B cell (primary cell): ENCODE measurements around the gene CHN1. TPM values are rescaled to one million over a fixed set of nuclear protein-coding genes. Genes with fewer than 3 reads are reported as not detected.

ENCODE experiments used
- ATAC-seq: fragments of 200-7000 bp; cut with Tn5 transposase; one replicate; pipeline ENCODE4 v1.10.0; 2021; ENCODE audit warnings: low read depth, mild to moderate bottlenecking, moderate number of reproducible peaks, moderate library complexity
- CTCF ChIA-PET: fragments of 350-600 bp; sonication (Branson Sonifier 250); formaldehyde crosslinking; loops from one replicate; lab custom pipeline; 2021; ENCODE audit warnings: antibody characterized with exemption, inconsistent platforms; lab: Charles Lee
- POLR2A ChIA-PET: fragments of 350-600 bp; sonication (Branson Sonifier 250); formaldehyde crosslinking; loops from one replicate; lab custom pipeline; 2021; ENCODE audit warnings: antibody characterized with exemption; lab: Charles Lee
- DNase-seq: peaks from one replicate; pipeline ENCODE4 v3.0.0; 2013
- H2AFZ ChIP-seq: 2 replicates; pipeline ENCODE4 v1.6.1; 2012; ENCODE audit warnings: mild to moderate bottlenecking, low read depth, low read length; ENCODE audit not compliant: insufficient read depth, poor library complexity, severe bottlenecking
- H3K27ac ChIP-seq, 2 donors: 1 replicate in 1 of 2; 2 replicates in 1 of 2; pipeline ENCODE4 v1.5.1; 2012 to 2013; ENCODE audit warnings: low read length in 2 of 2, mild to moderate bottlenecking in 2 of 2, moderate library complexity in 1 of 2
- H3K27me3 ChIP-seq, 4 experiments: fragments of 200-600 bp in 1 of 4; sonication (generic) in 1 of 4; replicated peaks in 1 of 4; 1 replicate in 2 of 4; 2 replicates in 2 of 4; pipeline versions ENCODE4 v1.6.1 to v1.7.0; 2013 to 2016; ENCODE audit warnings: low read length in 3 of 4, mild to moderate bottlenecking in 2 of 4, mixed read lengths in 1 of 4, moderate library complexity in 1 of 4; ENCODE audit not compliant: insufficient read depth in 4 of 4, control insufficient read depth in 3 of 4; ENCODE audit errors: control extremely low read depth in 1 of 4
- H3K36me3 ChIP-seq, 2 experiments: replicated peaks in 1 of 2; 1 replicate in 1 of 2; 2 replicates in 1 of 2; pipeline versions ENCODE4 v1.6.1 to v1.7.1; 2013; ENCODE audit warnings: low read length in 1 of 2; ENCODE audit not compliant: insufficient read depth in 2 of 2, control insufficient read depth in 1 of 2; ENCODE audit errors: control extremely low read depth in 1 of 2, extremely low read depth in 1 of 2
- H3K4me1 ChIP-seq, 2 donors: fragments of 200-600 bp in 1 of 2; sonication (generic) in 1 of 2; 1 replicate in 1 of 2; 2 replicates in 1 of 2; pipeline versions ENCODE4 v1.5.1 to v1.6.1; 2013 to 2017; ENCODE audit warnings: low read length in 2 of 2; ENCODE audit not compliant: control insufficient read depth in 2 of 2, insufficient read depth in 2 of 2
- H3K4me2 ChIP-seq: replicated peaks from 2 replicates; pipeline ENCODE3; 2012; ENCODE audit warnings: mild to moderate bottlenecking, low read depth, low read length; ENCODE audit not compliant: poor library complexity, severe bottlenecking
- H3K4me3 ChIP-seq, 5 experiments: fragments of 200-600 bp in 1 of 5; sonication (generic) in 1 of 5; 1 replicate in 3 of 5; 2 replicates in 2 of 5; pipeline versions ENCODE4 v1.5.1 to v1.7.0; 2011 to 2016; ENCODE audit warnings: low read length in 4 of 5, mild to moderate bottlenecking in 4 of 5, low read depth in 2 of 5, control low read depth in 1 of 5, moderate library complexity in 1 of 5; ENCODE audit not compliant: insufficient read depth in 1 of 5; ENCODE audit errors: control extremely low read depth in 1 of 5, extremely low read depth in 1 of 5
- H3K79me2 ChIP-seq: fragments of 200-600 bp; sonication (generic); one replicate; pipeline ENCODE4 v1.6.0; 2016; ENCODE audit warnings: low read length; ENCODE audit not compliant: control insufficient read depth, insufficient read depth
- H3K9ac ChIP-seq: fragments of 200-600 bp; sonication (generic); 2 replicates; pipeline ENCODE4 v1.6.1; 2017; ENCODE audit warnings: mild to moderate bottlenecking, low read length, moderate library complexity
- H3K9me3 ChIP-seq, 3 donors: one replicate each; pipeline versions ENCODE4 v1.6.1 to v1.7.1; 2013; ENCODE audit warnings: low read length in 2 of 3; ENCODE audit not compliant: control insufficient read depth in 2 of 3, insufficient read depth in 1 of 3; ENCODE audit errors: control extremely low read depth in 1 of 3
- H4K20me1 ChIP-seq: 2 replicates; pipeline ENCODE4 v1.6.0; 2012; ENCODE audit warnings: mild to moderate bottlenecking, low read length; ENCODE audit not compliant: insufficient read depth, control insufficient read depth, poor library complexity, severe bottlenecking
- H3K27ac Mint-ChIP-seq: one replicate; pipeline ENCODE4 v1.8.0; 2021; ENCODE audit warnings: mixed read lengths
- H3K27me3 Mint-ChIP-seq: one replicate; pipeline ENCODE4 v1.8.0; 2021; ENCODE audit warnings: mixed read lengths
- H3K4me1 Mint-ChIP-seq: one replicate; pipeline ENCODE4 v1.8.0; 2021; ENCODE audit warnings: mixed read lengths
- H3K4me3 Mint-ChIP-seq: one replicate; pipeline ENCODE4 v1.8.0; 2021; ENCODE audit warnings: mixed read lengths
- H3K9me3 Mint-ChIP-seq: one replicate; pipeline ENCODE4 v1.8.0; 2022; ENCODE audit warnings: mixed read lengths; ENCODE audit not compliant: insufficient read depth
- CTCF ChIP-seq: fragments of 200-600 bp; IDR thresholded peaks from one replicate; pipeline ENCODE4 v1.8.0; 2022; ENCODE audit warnings: antibody characterized with exemption, mild to moderate bottlenecking
- EZH2 ChIP-seq: IDR thresholded peaks from 2 replicates; pipeline ENCODE4 v1.6.1; 2012; ENCODE audit warnings: borderline replicate concordance, low read depth, mild to moderate bottlenecking, moderate library complexity, low read length; ENCODE audit not compliant: insufficient read depth, poor library complexity, severe bottlenecking
- WGBS: methylation state at CpG from one replicate; pipeline ENCODE4 v1.1.5; 2013; ENCODE audit warnings: missing lambda C conversion rate; ENCODE audit not compliant: insufficient coverage; 5-methylcytosine and 5-hydroxymethylcytosine counted together
- intact Hi-C: fragments of 100-400 bp; cut with micrococcal nuclease; formaldehyde crosslinking; loops from one replicate; pipeline ENCODE4 v1.10.0; 2022
- polyA plus RNA-seq: library from polyadenylated mRNA; depleted of rRNA; stranded (reverse); fragments of >200 nt; gene quantifications from 2 replicates; pipeline ENCODE4 v1.2.3, GENCODE V29; 2012
- total RNA-seq, 2 donors: library from RNA; stranded (reverse); fragments of 120-200 nt in 1 of 2; gene quantifications; 1 replicate in 1 of 2; 2 replicates in 1 of 2; pipeline versions ENCODE4 v1.2.3 to v1.2.4, GENCODE V29; 2013 to 2022

CHN1 gene
- total and polyA plus RNA-seq, 2 donors (not counting 1 experiment from before 2014, with no cell fraction given) = 0.79 to 1.4 TPM

- no peaks in the 10 kb centered on the region for H3K9me3 Mint-ChIP-seq
- no peaks in the 10 kb centered on the region for H3K36me3 ChIP-seq
- ATAC-seq (no peak), DNase-seq (no peak)
- no peak overlapping the region for H3K9ac ChIP-seq
- H3K27me3 ChIP-seq = peaks cover 0 to 3% (median 0%) of the 10 kb centered on the region in 4 experiments
- H3K4me3 Mint-ChIP-seq = no peak overlapping the region
- no peak overlapping the region for H3K4me3 ChIP-seq
- intact Hi-C loops = no loop called here
- no peaks in the 10 kb centered on the region for H3K9me3 ChIP-seq
- ChIA-PET POLR2A (no interaction called here), CTCF (no interaction called here)
- no peak overlapping the region for H2AFZ ChIP-seq
- H3K4me2 ChIP-seq = no peak overlapping the region
- H3K27me3 Mint-ChIP-seq = peaks cover 13% of the 10 kb centered on the region
- H3K4me1 ChIP-seq = no peaks in the 10 kb centered on the region
- TF ChIP-seq EZH2 = no peak
- no peak for TF ChIP-seq CTCF
- H4K20me1 ChIP-seq = no peaks in the 10 kb centered on the region
- H3K27ac ChIP-seq = no peak overlapping the region
- H3K4me1 Mint-ChIP-seq = no peaks in the 10 kb centered on the region
- 45% methylated on average over 2 of the region's 8 CpGs for WGBS
- no peaks in the 10 kb centered on the region for H3K79me2 ChIP-seq
- H3K27ac Mint-ChIP-seq = no peak overlapping the region
Measured at GRCh38 chr2:174846941-174847938, 157.9 kb downstream of the CHN1 start.

- no peaks in the 10 kb centered on the region for H3K9me3 ChIP-seq
- peaks cover 0 to 3% (median 0%) of the 10 kb centered on the region in 4 experiments for H3K27me3 ChIP-seq
- no peaks in the 10 kb centered on the region for H3K4me1 ChIP-seq
- Mint-ChIP-seq H3K9me3 (no peaks in the 10 kb centered on the region), H3K27ac (no peak overlapping the region), H3K27me3 (peaks cover 15% of the 10 kb centered on the region), H3K4me3 (no peak overlapping the region), H3K4me1 (no peaks in the 10 kb centered on the region)
- no peak for DNase-seq
- H2AFZ ChIP-seq = no peak overlapping the region
- H3K4me3 ChIP-seq = no peak overlapping the region
- POLR2A ChIA-PET = no interaction called here
- H3K9ac ChIP-seq = no peak overlapping the region
- H3K4me2 ChIP-seq = no peak overlapping the region
- H3K36me3 ChIP-seq = no peaks in the 10 kb centered on the region
- CTCF ChIA-PET = no interaction called here
- TF ChIP-seq EZH2 (no peak), CTCF (no peak)
- intact Hi-C loops = no loop called here
- H4K20me1 ChIP-seq = no peaks in the 10 kb centered on the region
- no peaks in the 10 kb centered on the region for H3K79me2 ChIP-seq
- ATAC-seq = no peak
- WGBS = 100% methylated on average over 1 of the region's 1 CpG
- H3K27ac ChIP-seq = no peak overlapping the region
Measured at GRCh38 chr2:174846218-174846617, 159.0 kb downstream of the CHN1 start.
